Tongue (tissue), 2 donors: ENCODE measurements around the gene B3GALT5. TPM values are rescaled to one million over a fixed set of nuclear protein-coding genes. Genes with fewer than 3 reads are reported as not detected.

Experiments used
- DNase-seq: peaks from one replicate; pipeline ENCODE4 v3.0.0-alpha.2; 2015
- total RNA-seq: library from RNA; depleted of rRNA; stranded (reverse); fragments of >200 nt; gene quantifications from one replicate; pipeline ENCODE4 v1.2.3, GENCODE V29; 2014

Gene B3GALT5
- total RNA-seq, 1 donor from 2014 or later, result 3.8 TPM

DNA sequence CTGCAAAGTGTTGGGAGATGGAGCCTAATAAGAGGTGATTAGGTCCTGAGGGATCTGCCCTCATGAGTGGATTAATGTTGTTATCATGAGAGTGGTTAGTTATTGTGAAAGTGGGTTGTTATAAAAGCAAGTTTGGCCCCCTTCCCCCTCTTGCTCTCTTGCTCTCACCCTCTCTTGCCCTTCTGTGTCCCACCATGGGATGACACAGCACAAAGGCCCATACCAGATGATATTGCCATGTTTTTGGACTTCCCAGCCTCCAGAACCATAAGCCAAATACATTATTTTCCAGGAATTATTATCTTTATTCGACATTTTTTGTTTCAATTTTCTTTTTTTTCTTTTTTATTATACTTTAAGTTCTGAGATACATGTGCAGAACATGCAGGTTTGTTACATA, 90.8 kb downstream of the B3GALT5 start:
- no peak for DNase-seq

DNA sequence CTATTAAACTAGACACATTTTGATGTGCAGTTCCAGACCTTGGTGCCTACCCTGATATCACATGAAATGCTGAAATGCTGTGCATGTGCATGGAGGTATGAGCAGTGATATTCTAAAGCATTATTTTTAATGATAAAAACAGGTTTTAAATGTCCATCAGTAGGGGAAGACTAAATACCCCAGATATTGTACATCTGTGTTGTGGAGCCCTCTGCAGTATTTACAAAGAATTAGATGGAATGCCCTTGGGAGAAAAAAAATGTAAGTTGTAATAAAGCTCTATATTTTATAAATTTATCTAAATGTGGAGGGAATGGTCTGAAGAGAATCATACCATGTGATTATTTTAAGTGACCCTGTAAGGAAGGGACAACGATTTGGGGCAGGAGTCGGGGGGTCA, 93.1 kb downstream of the B3GALT5 start:
- DNase-seq, result no peak

DNA sequence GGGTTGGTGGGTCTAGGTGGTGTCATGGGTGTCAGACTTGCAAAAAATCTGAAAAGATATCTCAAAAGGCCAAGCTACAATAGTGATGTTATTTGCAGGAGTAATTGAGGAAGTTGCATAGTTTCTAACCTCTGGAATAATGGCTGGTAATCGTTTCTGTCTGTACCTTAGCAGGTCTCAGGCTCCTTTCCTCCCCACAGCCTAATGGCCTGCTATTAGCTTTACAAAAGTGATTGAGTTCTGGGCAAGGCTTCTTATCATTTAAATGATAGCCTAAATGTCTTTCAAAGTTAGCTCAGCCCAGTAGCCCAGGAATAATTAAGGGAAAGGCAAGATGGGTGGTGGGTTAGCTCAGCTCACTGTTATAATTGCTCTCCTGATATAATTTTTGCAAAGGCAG, 94.6 kb downstream of the B3GALT5 start:
- DNase-seq, result no peak

DNA sequence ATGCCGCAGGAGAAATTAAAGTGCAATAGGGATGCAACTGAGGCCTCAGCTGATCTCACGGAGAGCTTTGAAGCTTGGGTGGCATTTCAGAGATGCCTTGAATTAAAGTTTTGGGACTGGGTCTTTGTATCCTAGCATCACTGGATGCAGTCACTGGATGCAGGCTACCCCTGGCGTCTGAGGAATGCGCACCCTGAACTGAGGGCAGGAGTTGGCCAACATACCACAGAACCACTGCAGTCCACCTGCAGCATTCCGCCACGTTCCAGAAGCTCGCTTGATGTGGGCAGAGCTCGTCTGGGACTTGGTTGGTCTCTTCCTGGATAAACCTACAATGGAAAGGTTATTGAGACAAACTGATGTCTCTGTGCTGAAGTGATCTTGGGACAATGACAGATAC, 98.1 kb downstream of the B3GALT5 start:
- no peak for DNase-seq

DNA sequence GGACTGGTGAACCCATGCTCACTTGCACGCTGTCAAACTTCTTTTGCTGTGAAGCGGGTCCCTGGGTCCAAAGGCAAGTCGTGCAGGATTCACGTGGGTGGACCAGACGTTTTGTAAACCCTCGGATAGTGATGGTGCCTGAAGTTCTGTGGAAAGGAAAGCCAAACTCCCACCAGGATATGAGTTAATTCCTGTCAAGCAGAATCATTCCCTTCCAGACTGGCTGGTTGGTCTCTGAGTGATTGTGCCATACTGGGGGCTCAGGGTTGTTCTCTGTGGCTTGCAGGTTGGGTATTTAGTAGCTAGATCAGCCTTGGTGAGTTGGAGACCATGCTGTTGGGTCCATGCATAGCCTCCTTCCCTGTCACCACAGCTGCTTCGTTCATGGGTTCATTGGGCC, 99.5 kb downstream of the B3GALT5 start:
- no peak for DNase-seq

DNA sequence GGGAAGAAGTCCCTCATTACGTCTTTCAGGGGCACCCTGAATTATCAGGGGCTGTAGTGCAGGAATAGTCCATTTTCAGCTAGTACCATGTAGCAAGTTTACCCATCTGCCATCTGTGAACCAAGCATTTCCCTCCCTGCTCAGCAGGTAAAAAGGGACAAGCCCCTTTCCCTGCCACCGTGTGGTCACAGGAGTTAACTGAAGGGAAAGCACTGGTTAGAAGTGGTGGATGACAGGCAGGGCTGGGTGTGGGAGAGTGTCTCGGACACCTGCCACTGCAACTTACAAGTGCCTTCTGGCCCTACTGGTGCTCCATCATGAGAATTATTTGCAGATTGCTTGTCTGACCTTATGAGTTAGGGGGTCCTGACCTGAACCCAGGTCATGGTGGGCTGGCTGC, 100.2 kb downstream of the B3GALT5 start:
- peak; percentile 52 for DNase-seq

DNA sequence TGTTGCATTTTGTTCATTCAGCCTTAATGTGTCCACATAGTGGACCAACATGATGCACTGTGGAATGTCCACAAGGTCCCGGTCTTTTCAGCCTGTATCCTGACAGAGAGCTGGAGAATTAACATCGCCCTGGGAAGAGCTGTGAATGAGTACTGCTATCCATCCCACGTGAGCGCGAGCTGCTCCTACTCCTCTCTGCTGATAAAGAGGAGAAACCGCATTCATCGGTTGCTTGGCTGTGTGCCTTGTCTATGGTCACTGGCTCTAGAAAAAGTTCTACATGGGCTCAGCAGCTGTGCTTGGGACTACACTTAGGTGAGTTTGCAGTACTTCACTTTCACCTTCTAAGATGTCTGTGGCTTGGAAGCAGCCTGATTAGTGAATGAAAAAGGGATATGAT, 101.2 kb downstream of the B3GALT5 start:
- no peak for DNase-seq

DNA sequence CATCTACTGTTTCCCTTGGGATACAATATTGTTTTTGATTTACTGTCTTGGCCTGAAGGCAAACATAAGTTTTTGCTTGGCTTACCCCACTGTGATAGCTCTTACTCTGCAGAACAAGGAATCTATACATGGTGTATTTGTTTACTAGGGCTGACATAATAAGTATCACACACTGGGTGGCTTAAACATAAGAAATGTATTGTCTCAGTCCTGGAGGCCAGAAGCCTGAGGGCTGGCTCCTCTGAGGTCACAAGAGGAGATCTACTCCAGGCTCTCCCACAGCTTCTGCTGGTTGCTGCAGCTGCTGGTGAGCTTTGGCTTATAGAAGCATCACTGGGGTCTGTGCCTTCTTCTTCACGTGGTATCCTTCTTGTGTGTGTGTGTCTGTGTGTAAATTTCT, 101.6 kb downstream of the B3GALT5 start:
- DNase-seq, result no peak

DNA sequence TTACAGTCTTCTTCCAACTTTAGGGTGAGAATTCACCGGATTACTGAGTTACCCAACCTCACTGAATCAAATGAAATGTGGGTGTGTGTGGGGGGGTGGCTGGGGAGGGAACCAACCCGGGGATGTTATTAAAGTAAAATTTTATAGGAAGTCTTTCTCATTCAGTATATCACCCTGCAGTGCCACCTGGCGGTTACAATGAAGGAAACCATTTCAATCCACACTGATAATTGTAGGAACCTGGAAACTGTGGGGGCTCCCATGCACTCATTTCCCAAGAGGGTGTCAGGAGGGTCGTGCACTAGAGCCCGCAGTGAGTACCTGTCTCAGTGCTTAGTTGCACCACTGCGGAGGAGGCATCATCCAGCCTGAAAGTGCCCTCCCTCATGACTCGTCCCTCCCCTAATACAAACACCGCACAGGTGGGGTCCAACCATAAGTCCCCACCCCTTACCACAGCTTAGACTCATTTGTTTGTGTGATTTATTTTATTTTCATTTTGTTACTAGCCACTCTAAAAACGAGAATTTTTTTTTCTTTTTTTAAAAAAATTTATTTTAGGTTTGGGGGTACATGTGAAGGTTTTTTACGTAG, 103.2 kb downstream of the B3GALT5 start:
- DNase-seq, result peak; percentile 81

DNA sequence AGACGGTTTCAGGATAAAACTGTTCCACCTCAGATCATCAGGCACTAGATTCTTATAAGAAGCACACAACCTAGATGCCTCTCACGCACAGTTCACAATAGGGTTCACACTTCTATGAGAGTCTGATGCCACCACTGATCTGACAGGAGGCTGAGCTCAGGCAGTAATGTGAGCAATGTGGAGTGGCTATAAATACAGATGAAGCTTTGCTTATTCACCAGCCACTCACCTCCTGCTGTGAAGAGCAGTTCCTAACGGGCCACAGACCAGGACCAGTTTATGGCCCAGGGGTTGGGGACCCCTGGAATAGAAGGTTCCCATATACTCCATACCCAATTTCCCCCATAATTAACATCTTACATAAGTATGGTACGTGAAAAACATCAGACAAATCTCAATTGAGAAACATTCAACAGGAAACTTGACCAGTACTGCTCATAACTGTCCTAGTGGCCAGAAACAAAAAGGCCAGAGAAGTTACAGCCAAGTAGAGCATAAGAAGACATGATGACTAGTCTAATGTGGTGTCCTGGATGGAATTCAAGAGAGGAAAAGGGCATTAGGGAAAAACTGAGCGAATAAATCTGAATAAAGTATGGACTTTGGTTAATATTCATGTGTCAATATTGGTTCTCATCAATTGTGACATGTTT, 107.5 kb downstream of the B3GALT5 start:
- DNase-seq, result no peak

DNA sequence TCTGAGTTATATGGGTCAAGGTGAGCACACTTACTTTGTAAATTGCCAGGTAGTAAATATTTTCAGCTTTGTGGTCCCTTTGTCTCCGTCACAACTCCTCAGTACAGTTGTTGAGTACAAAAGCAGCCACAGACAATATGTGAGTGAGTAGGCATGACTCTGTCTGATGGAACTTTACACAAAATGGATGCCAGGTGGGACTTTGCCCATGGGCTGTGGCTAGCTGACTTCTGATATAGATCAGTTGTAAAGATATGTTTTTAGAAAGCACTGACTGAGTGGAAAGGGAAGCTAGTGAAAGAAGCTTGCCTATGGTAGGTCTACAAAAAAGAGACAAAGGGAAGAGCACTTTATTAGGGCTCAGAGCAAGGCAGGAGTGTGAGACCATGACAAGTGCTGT, 109.1 kb downstream of the B3GALT5 start:
- DNase-seq, result no peak

Other genes starting within 250 kb of the B3GALT5 start
- 0.41 TPM for gene LCA5L, start 167.2 kb upstream of the B3GALT5 start, total RNA-seq
- gene SH3BGR, start 161.0 kb upstream of the B3GALT5 start, total RNA-seq, result 95.6 TPM
- gene IGSF5, start 132.2 kb downstream of the B3GALT5 start, total RNA-seq, result 0.82 TPM